HepG2 (cell line): ENCODE measurements around the gene PRRC2A. TPM values are rescaled to one million over a fixed set of nuclear protein-coding genes. Genes with fewer than 3 reads are reported as not detected.

ENCODE experiments used
- AFF4 ChIP-seq: sonication (generic); formaldehyde crosslinking; IDR thresholded peaks from 2 replicates; pipeline ENCODE4 v1.4.0; 2020; ENCODE audit warnings: missing genetic modification reagents
- ATF7 ChIP-seq, 2 experiments: fragments of 450-650 bp in 1 of 2; sonication (generic) in 1 of 2; formaldehyde crosslinking in 1 of 2; IDR thresholded peaks; 2 replicates each; pipeline versions ENCODE4 v1.4.0 to v1.6.1; 2016 to 2020; ENCODE audit warnings: antibody characterized with exemption in 1 of 2, mild to moderate bottlenecking in 1 of 2, missing genetic modification reagents in 1 of 2
- BRD4 ChIP-seq: sonication (generic); formaldehyde crosslinking; IDR thresholded peaks from 2 replicates; pipeline ENCODE4 v1.4.0; 2020; ENCODE audit warnings: missing genetic modification reagents
- CENPBD1 ChIP-seq: sonication (generic); formaldehyde crosslinking; IDR thresholded peaks from 2 replicates; pipeline ENCODE4 v1.8.0; 2022; ENCODE audit warnings: missing genetic modification reagents, low read depth, mild to moderate bottlenecking, borderline replicate concordance
- FOXA3 ChIP-seq: IDR thresholded peaks from 2 replicates; pipeline ENCODE4 v1.6.1; 2016; ENCODE audit warnings: missing genetic modification reagents, missing compliant biosample characterization
- HOXA5 ChIP-seq: sonication (generic); formaldehyde crosslinking; IDR thresholded peaks from 2 replicates; pipeline ENCODE4 v1.4.0; 2020; ENCODE audit warnings: missing genetic modification reagents
- NKX3-1 ChIP-seq: sonication (generic); formaldehyde crosslinking; IDR thresholded peaks from 2 replicates; pipeline ENCODE4 v1.5.0; 2020; ENCODE audit warnings: missing genetic modification reagents
- RARA ChIP-seq: IDR thresholded peaks from 2 replicates; pipeline ENCODE4 v1.6.1; 2016; ENCODE audit warnings: missing genetic modification reagents, missing compliant biosample characterization
- REXO4 ChIP-seq: sonication (generic); formaldehyde crosslinking; IDR thresholded peaks from 2 replicates; pipeline ENCODE4 v1.8.0; 2022; ENCODE audit warnings: missing genetic modification reagents, mild to moderate bottlenecking, borderline replicate concordance
- SNAI1 ChIP-seq: sonication (generic); formaldehyde crosslinking; IDR thresholded peaks from 2 replicates; pipeline ENCODE4 v1.5.0; 2020; ENCODE audit warnings: mild to moderate bottlenecking, missing genetic modification reagents, borderline replicate concordance
- SNAPC4 ChIP-seq: sonication (generic); formaldehyde crosslinking; IDR thresholded peaks from 2 replicates; pipeline ENCODE4 v1.4.0; 2020; ENCODE audit warnings: mild to moderate bottlenecking, missing genetic modification reagents
- TFE3 ChIP-seq: IDR thresholded peaks from 2 replicates; pipeline ENCODE4 v1.6.1; 2016
- ZFY ChIP-seq: sonication (generic); formaldehyde crosslinking; IDR thresholded peaks from 2 replicates; pipeline ENCODE4 v1.4.0; 2020; ENCODE audit warnings: missing genetic modification reagents
- ZNF235 ChIP-seq: sonication (generic); formaldehyde crosslinking; IDR thresholded peaks from 2 replicates; pipeline ENCODE4 v1.8.1; 2023; ENCODE audit warnings: mild to moderate bottlenecking, missing genetic modification reagents, borderline replicate concordance
- ZNF317 ChIP-seq: sonication (generic); formaldehyde crosslinking; IDR thresholded peaks from 2 replicates; pipeline ENCODE4 v1.5.0; 2020; ENCODE audit warnings: mild to moderate bottlenecking, missing genetic modification reagents
- ZNF761 ChIP-seq: sonication (generic); formaldehyde crosslinking; conservative IDR thresholded peaks from 2 replicates; pipeline ENCODE4 v1.4.0; 2020; ENCODE audit warnings: mild to moderate bottlenecking, missing genetic modification reagents
- ZSCAN21 ChIP-seq: sonication (generic); formaldehyde crosslinking; IDR thresholded peaks from 2 replicates; pipeline ENCODE4 v1.8.0; 2022; ENCODE audit warnings: mild to moderate bottlenecking, missing genetic modification reagents, moderate library complexity, borderline replicate concordance
- polyA plus RNA-seq, 8 experiments: library from polyadenylated mRNA; depleted of rRNA in 3 of 8; stranded (reverse) in 7 of 8; unstranded in 1 of 8; fragments of >200 nt; fragmentation: Illumina TruSeq in 4 of 8; extraction: Trizol in 4 of 8; gene quantifications; 2 replicates each; pipeline versions ENCODE4 v1.2.1 to v1.2.3, GENCODE V29; 2011 to 2016; ENCODE audit warnings: low read depth in 4 of 8, missing spikeins in 1 of 8, mixed read lengths in 1 of 8; ENCODE audit not compliant: insufficient read depth in 1 of 8
- total RNA-seq, 5 experiments: library from RNA; depleted of rRNA; stranded (reverse); fragments of >200 nt; fragmentation: Illumina TruSeq; extraction: Trizol; gene quantifications; 2 replicates each; pipeline ENCODE4 v1.2.3, GENCODE V29; 2016; ENCODE audit warnings: low read depth in 1 of 5

The PRRC2A gene
- total and polyA plus RNA-seq, 2 of the 13 experiments (the other 11 are each of a cell fraction or from before 2014, with no cell fraction given), result 38.9 to 47.4 TPM

GRCh38 chr6:31652925-31653724, 32.6 kb downstream of the PRRC2A start (continued):
- TF ChIP-seq SNAPC4 (CRISPR knock-in tag), result no peak; the same call in 1 of the 2 replicates
- TF ChIP-seq REXO4 (CRISPR knock-in tag), result 0 out of 2 replicates have a peak, but pooled peaks have one; percentile 9
- no peak for TF ChIP-seq FOXA3 (CRISPR knock-in tag)
- TF ChIP-seq ZSCAN21 (CRISPR knock-in tag), result no peak
- peak; percentile 17; the same call in 1 of the 2 replicates for TF ChIP-seq ZNF761 (CRISPR knock-in tag)
- no peak for TF ChIP-seq ATF7 (IDR thresholded peaks at IDR 0.05)
- no peak for TF ChIP-seq ATF7 (CRISPR knock-in tag; IDR thresholded peaks at IDR 0.05)
- TF ChIP-seq BRD4 (CRISPR knock-in tag), result 0 out of 2 replicates have a peak, but pooled peaks have one; percentile 22
- TF ChIP-seq ZFY, result peak; percentile 73
- TF ChIP-seq HOXA5 (CRISPR knock-in tag), result peak; percentile 67; the same call in 1 of the 2 replicates
- peak; percentile 79 for TF ChIP-seq RARA
- TF ChIP-seq CENPBD1 (CRISPR knock-in tag), result 0 out of 2 replicates have a peak, but pooled peaks have one; percentile 15
- TF ChIP-seq AFF4 (CRISPR knock-in tag), result peak; percentile 80
- 0 out of 2 replicates have a peak, but pooled peaks have one; percentile 87 for TF ChIP-seq ZNF235 (CRISPR knock-in tag)
- peak; percentile 14; the same call in 1 of the 2 replicates for TF ChIP-seq TFE3 (CRISPR knock-in tag)
- TF ChIP-seq ZNF317 (CRISPR knock-in tag), result no peak; the same call in none of the 2 replicates
- TF ChIP-seq NKX3-1, result peak; percentile 44; the same call in 1 of the 2 replicates
- TF ChIP-seq SNAI1 (CRISPR knock-in tag), result peak; percentile 81; the same call in 1 of the 2 replicates
